Measurements from ENCODE around the gene RBL1.
"Not testable (repeated sequence)": the region's sequence is repeated elsewhere in the genome, so short reads cannot be mapped to it uniquely, and the experiment has no call there.

Gene RBL1

DNA sequence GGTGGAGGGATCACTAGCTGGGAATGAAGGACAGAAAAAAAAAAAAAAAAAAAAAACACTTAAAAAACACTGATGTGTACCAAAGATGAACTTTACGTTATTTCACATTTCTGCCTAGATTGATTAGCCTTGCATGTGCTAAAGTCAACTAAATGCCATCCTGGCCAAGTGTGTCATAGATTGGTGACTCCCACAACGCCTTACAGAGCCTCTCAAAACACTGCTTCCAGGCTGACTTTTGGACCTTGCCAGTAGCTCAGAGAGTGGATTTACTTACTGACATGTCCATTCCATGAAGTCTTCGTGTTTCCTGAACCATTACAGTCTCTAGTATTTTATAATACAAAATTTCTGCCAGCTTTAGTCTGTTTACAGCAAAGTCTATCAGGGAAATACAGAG is 40.5 kb downstream of the RBL1 start:
- DNase-seq (ENCODE audit: low read depth in 1 of 2, low spot score in 1 of 2), result no peak
- Histone ChIP-seq H3K4me3 (replicated peaks; ENCODE audit: insufficient read depth, low read length) (no peak overlapping the region), H3K27me3 (ENCODE audit: insufficient read depth, poor library complexity, severe bottlenecking) (no peaks in the 10 kb centered on the region), H3K27ac (replicated peaks) (no peak overlapping the region)
- TF ChIP-seq CTCF (IDR thresholded peaks at IDR 0.05; ENCODE audit: insufficient read depth, low read length) (no peak), POLR2AphosphoS5 (IDR thresholded peaks at IDR 0.05; ENCODE audit: low read depth) (no peak), SPI1 (IDR thresholded peaks at IDR 0.05; ENCODE audit: borderline replicate concordance, low read depth) (no peak), REST (IDR thresholded peaks at IDR 0.05; ENCODE audit: insufficient replicate concordance, low read depth) (no peak), GABPA (IDR thresholded peaks at IDR 0.05; ENCODE audit: low read depth) (no peak)

- no peak for DNase-seq (ENCODE audit: low read depth in 1 of 2, low spot score in 1 of 2)
- Histone ChIP-seq H3K27me3 (ENCODE audit: insufficient read depth, poor library complexity, severe bottlenecking) (no peaks in the 10 kb centered on the region), H3K27ac (replicated peaks) (no peak overlapping the region), H3K4me3 (replicated peaks; ENCODE audit: insufficient read depth, low read length) (no peak overlapping the region)
- TF ChIP-seq CTCF (IDR thresholded peaks at IDR 0.05; ENCODE audit: insufficient read depth, low read length) (no peak), SPI1 (IDR thresholded peaks at IDR 0.05; ENCODE audit: borderline replicate concordance, low read depth) (no peak), REST (IDR thresholded peaks at IDR 0.05; ENCODE audit: insufficient replicate concordance, low read depth) (no peak), POLR2AphosphoS5 (IDR thresholded peaks at IDR 0.05; ENCODE audit: low read depth) (no peak), GABPA (IDR thresholded peaks at IDR 0.05; ENCODE audit: low read depth) (no peak)
Observed at GRCh38 chr20:37053230-37053950, 42.4 kb downstream of the RBL1 start.

GRCh38 chr20:37042986-37043972 is 52.5 kb downstream of the RBL1 start:
- no peak for DNase-seq (ENCODE audit: low read depth in 1 of 2, low spot score in 1 of 2)
- Histone ChIP-seq H3K27ac (replicated peaks) (no peak overlapping the region), H3K27me3 (ENCODE audit: insufficient read depth, poor library complexity, severe bottlenecking) (no peaks in the 10 kb centered on the region), H3K4me3 (replicated peaks; ENCODE audit: insufficient read depth, low read length) (no peak overlapping the region)
- TF ChIP-seq REST (IDR thresholded peaks at IDR 0.05; ENCODE audit: insufficient replicate concordance, low read depth) (no peak), CTCF (IDR thresholded peaks at IDR 0.05; ENCODE audit: insufficient read depth, low read length) (no peak), POLR2AphosphoS5 (IDR thresholded peaks at IDR 0.05; ENCODE audit: low read depth) (no peak), SPI1 (IDR thresholded peaks at IDR 0.05; ENCODE audit: borderline replicate concordance, low read depth) (no peak), GABPA (IDR thresholded peaks at IDR 0.05; ENCODE audit: low read depth) (no peak)

- not testable (repeated sequence) for H3K27me3 ChIP-seq (ENCODE audit: insufficient read depth, poor library complexity, severe bottlenecking); DNase-seq (ENCODE audit: low read depth in 1 of 2, low spot score in 1 of 2); H3K4me3 ChIP-seq (replicated peaks; ENCODE audit: insufficient read depth, low read length); H3K27ac ChIP-seq (replicated peaks)
Observed at GRCh38 chr20:37039366-37039765, 56.4 kb downstream of the RBL1 start.
